ENCODE results near the gene CA11. TPM values are rescaled to one million over a fixed set of nuclear protein-coding genes. Genes with fewer than 3 reads are reported as not detected.
A peak's percentile ranks its signal among the peaks of the same experiment; 100 is the strongest.
"Not testable (repeated sequence)": the region's sequence is repeated elsewhere in the genome, so short reads cannot be mapped to it uniquely, and the experiment has no call there.

Gene CA11
- total and polyA plus RNA-seq, 11 donors, result 2.2 to 14.8 (median 5.8) TPM

- Histone ChIP-seq H3K27ac (peak overlapping the region; percentile 62 to 100 (median 96)), H3K4me1 (peaks cover 20 to 84% (median 58%) of the 10 kb centered on the region in 12 donors), H3K36me3 (peaks cover 0 to 41% (median 3%) of the 10 kb centered on the region in 9 donors), H3K4me3 (peak overlapping the region in 10 of 12 donors; percentile 34 to 93 (median 82)), H3K9me3 (no peaks in the 10 kb centered on the region), H3K27me3 (no peaks in the 10 kb centered on the region)
- ATAC-seq, result no peak
- no peak for DNase-seq
- TF ChIP-seq POLR2A (IDR thresholded peaks at IDR 0.05), result no peak
- TF ChIP-seq CTCF (IDR thresholded peaks at IDR 0.05), result no peak
- intact Hi-C loops (cut with DNase I), result no loop called here
- 26 to 51% (median 42%) methylated on average over 7 of the region's 7 CpGs for WGBS, 4 donors
These were observed 12.0 kb downstream of the CA11 start for GRCh38 chr19:48634036-48634342.

DNA sequence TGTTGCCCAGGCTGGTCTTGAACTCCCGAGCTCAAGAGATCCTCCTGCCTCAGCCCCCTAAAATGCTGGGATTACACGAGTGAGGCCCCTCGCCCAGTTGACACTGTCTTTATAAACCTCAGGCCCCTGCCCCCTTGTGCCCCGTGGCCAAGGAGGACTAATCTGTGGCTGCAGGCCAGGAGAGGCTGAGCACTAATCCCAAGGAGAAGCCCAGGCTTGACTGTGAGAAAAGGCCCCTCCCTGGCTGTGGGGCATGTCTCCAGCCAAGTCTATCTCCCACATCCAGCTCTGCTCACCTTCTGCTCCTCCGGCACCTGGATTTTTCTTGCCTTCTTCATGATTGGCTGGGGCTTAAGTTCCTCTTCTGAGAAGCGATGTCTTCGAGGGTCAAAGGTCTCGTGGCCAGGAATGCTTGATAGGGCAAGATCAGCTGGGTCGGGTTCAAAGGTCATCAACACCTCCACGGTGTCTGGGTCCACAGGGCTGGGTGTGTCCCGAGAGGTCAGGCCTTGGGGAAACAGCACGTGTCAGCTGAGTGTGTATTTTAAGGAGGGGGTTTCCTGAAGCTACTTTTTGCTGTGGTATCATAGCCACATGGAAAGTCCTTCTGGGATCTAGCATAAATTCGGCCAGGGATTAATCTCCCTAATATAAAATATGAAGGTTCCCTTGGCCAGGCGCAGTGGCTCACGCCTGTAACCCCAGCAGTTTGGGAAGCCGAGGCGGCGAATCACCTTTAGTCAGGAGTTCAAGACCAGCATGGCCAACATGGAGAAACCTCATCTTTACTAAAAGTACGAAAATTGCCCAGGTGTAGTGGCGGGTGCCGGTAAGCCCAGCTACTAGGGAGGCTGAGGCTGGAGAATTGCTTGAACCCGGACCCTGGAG is 12.6 kb downstream of the CA11 start:
- Histone ChIP-seq H3K36me3 (peaks cover 0 to 44% (median 3%) of the 10 kb centered on the region in 9 donors), H3K27me3 (no peaks in the 10 kb centered on the region), H3K27ac (peak overlapping the region; percentile 62 to 100 (median 96)), H3K9me3 (no peaks in the 10 kb centered on the region), H3K4me1 (peaks cover 20 to 78% (median 55%) of the 10 kb centered on the region in 12 donors), H3K4me3 (peak overlapping the region in 9 of 12 donors; percentile 59 to 93 (median 85))
- intact Hi-C loops (cut with DNase I), result no loop called here
- DNase-seq (peak in 1 of 5 donors; percentile 42), ATAC-seq (no peak)
- no peak for TF ChIP-seq CTCF (IDR thresholded peaks at IDR 0.05)
- TF ChIP-seq POLR2A (IDR thresholded peaks at IDR 0.05), result no peak
- WGBS, 4 donors, result 72 to 79% (median 75%) methylated on average over 21 to 22 of the region's 22 CpGs

DNA sequence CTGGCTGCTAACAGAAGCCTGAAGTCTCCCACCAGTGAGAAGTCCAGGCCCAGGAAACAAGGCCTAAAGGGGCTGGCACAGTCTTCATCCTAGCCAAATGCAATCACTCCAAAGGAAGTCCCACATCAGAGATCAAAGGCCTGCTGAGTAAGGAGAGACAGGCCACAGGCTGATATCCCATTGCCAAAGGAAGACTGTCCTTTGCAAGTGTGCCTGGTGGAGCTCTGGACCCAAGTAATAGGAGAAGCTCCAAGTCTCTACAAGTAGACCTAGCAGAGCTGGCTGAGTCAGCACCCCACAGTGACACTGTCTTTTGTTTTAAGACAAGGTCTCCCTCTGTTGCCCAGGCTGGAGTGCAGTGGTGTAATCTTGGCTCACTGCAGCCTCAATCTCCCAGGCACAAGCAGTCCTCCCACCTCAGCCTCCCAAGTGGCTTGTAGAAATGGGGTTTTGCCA is 13.3 kb downstream of the CA11 start:
- DNase-seq (no peak), ATAC-seq (no peak)
- Histone ChIP-seq H3K36me3 (peaks cover 0 to 44% (median 3%) of the 10 kb centered on the region in 9 donors), H3K4me3 (no peak overlapping the region), H3K27ac (peak overlapping the region in 9 of 12 donors; percentile 92 to 98 (median 97)), H3K9me3 (no peaks in the 10 kb centered on the region), H3K27me3 (no peaks in the 10 kb centered on the region), H3K4me1 (peaks cover 20 to 76% (median 54%) of the 10 kb centered on the region in 12 donors)
- intact Hi-C loops (cut with DNase I), result no loop called here
- TF ChIP-seq CTCF (IDR thresholded peaks at IDR 0.05), result no peak
- no peak for TF ChIP-seq POLR2A (IDR thresholded peaks at IDR 0.05)

DNA sequence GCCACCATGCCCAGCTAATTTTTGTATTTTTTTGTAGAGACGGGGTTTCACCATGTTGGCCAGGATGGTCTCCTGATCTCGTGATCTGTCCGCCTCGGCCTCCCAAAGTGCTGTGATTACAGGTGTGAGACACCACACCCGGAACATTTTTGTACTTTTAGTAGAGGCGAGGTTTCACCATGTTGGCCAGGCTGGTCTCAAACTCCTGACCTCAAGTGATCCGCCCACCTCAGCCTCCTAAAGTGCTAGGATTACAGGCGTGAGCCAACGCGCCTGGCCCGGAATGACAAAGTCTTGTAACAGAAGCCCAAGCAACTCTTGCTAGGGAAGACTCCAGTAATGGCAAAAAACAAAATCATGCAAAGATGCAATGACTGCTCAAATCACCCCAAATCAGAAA is 13.7 kb downstream of the CA11 start:
- DNase-seq; H3K9me3 ChIP-seq; H3K4me3 ChIP-seq; ATAC-seq; H3K27me3 ChIP-seq; intact Hi-C loops (cut with DNase I): not testable (repeated sequence)
- H3K36me3 ChIP-seq, result peaks cover 0 to 44% (median 3%) of the 10 kb centered on the region in 9 donors
- 92 to 95% (median 94%) methylated on average over 11 of the region's 11 CpGs for WGBS, 4 donors
- peaks cover 20 to 76% (median 54%) of the 10 kb centered on the region in 12 donors for H3K4me1 ChIP-seq
- H3K27ac ChIP-seq, result peak overlapping the region in 5 of 12 donors; percentile 85 to 97 (median 96)

Measured in heart left ventricle (tissue), 16 donors.